Measurements from ENCODE around the gene C9orf153. TPM values are rescaled to one million over a fixed set of nuclear protein-coding genes. Genes with fewer than 3 reads are reported as not detected.

Gene C9orf153
- under 0.01 TPM in 1 of 2 replicates, not detected in the other for total RNA-seq

DNA sequence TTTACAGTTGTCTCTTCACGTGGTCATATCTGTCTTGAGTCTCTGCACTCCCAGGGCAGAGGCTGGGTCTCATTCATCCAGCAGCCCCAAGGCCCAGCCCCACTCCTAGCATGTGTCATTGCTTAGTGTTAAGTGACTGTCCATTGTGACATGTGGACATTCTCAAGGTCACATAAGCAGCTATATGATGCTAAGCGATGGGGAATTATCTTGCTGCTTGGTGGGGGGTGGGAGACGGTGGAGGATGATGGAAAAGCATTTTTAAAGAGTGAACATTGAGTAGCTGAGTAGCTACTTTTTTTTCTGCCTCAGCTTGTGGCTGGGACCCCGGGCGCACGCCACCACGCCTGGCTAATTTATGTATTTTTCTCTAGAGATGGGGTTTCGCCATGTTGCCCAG lies at the start of gene C9orf153:
TSS of gene C9orf153 (minus strand) at position 101 of the 400 bp plus-strand sequence. CDS start 30,054 bp downstream, outside the sequence.

DNA sequence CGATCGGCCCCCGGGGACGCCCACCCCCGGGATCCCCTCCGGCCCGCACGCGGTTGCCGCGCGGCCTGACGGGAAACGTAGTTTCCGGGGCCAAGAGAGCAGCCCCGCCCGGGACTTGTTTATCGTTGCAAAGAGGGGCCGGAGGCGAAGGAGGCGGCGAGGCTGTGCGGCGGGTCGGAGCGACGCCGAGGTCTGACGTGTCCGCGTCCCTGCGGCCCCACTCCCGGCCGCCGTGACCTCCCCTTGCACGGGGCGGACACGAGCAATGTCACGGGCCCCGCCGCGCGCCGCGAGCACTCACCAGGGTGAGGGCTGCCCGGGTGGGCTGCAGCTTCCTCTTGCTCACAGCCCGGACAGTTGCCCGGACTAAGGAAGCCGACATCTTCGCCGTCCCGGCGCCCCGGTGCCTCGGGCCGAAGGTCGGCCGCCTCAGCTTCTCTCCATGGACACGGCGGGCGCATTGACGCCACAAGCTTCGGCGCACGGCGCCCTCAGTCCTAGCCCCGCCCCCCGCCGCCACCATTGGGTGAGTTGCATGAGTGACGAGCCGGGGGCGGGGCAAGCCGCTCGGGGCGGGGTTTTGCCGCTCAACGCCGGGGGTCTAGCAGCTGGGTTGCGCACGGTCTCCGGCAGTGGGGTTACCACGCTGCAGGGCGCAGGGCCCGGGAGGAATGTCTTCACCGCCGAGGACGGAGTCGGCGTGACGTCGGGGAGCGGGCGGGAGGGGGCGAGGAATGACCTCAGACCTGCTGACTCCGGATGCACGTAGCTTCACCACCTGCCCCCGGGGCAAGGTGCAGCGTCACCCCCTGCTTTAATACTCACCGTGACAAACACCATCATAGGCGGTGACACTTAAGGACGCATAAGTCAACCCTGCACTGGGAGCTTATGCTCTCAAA lies 22.9 kb upstream of the C9orf153 start, which contains the start of gene ISCA1:
TSS of gene ISCA1 (minus strand) at position 462 of the 902 bp plus-strand sequence. CDS start at position 382, 80 bp downstream.

Small RNA genes within 50 kb of the gene (small RNA-seq; reads per million reads assigned to genes)
- gene AL137849.1 (not detected), gene RN7SKP264 (not detected)

Other genes starting within 250 kb of the C9orf153 start
- gene GOLM1, start 160.1 kb downstream of the C9orf153 start, total RNA-seq, result 48.9 and 67.1 TPM in 2 replicates
- gene ISCA1, start 22.9 kb upstream of the C9orf153 start, total RNA-seq, result 16.5 and 25.1 TPM in 2 replicates
- 54.9 and 119 TPM in 2 replicates for gene TUT7, start 94.8 kb upstream of the C9orf153 start, total RNA-seq